ENCODE results near the gene PLOD1. TPM values are rescaled to one million over a fixed set of nuclear protein-coding genes. Genes with fewer than 3 reads are reported as not detected.

The PLOD1 gene
- total and polyA plus RNA-seq, 4 donors = 48.0 to 82.9 (median 63.9) TPM

- H3K4me3 ChIP-seq (ENCODE audit: low read depth in 1 of 3, low read length in 3 of 3) = no peak overlapping the region
- no peak overlapping the region for H3K9ac ChIP-seq (ENCODE audit: low read depth in 1 of 2, low read length in 2 of 2)
- peaks cover 0 to 40% (median 23%) of the 10 kb centered on the region in 4 donors for H3K4me1 ChIP-seq (ENCODE audit: control insufficient read depth in 4 of 4, insufficient read depth in 4 of 4, low read length in 3 of 4)
- H3K9me3 ChIP-seq (ENCODE audit: control insufficient read depth in 4 of 4, low read length in 3 of 4) = no peaks in the 10 kb centered on the region
- WGBS = 3% methylated on average over 5 of the region's 5 CpGs
- H3K36me3 ChIP-seq (ENCODE audit: control insufficient read depth in 4 of 4, insufficient read depth in 3 of 4, low read depth in 1 of 4, low read length in 3 of 4) = no peaks in the 10 kb centered on the region
- peak; percentile 57 for DNase-seq (ENCODE audit: low spot score)
- TF ChIP-seq JUND (IDR thresholded peaks at IDR 0.05) (no peak), RXRA (IDR thresholded peaks at IDR 0.05) (peak in 1 of 2 donors; percentile 65), HNF4A (conservative IDR thresholded peaks at IDR 0.05) (peak; percentile 37 to 62), CTCF (IDR thresholded peaks at IDR 0.05; ENCODE audit: low read depth, low read length, missing input control) (no peak), GABPA (IDR thresholded peaks at IDR 0.05 in 1 of 2, conservative IDR thresholded peaks at IDR 0.05 in 1 of 2) (no peak), MAX (IDR thresholded peaks at IDR 0.05) (peak; percentile 99), SP1 (IDR thresholded peaks at IDR 0.05) (peak; percentile 27)
- H3K27ac ChIP-seq (ENCODE audit: low read depth in 1 of 2, low read length in 2 of 2) = peak overlapping the region; percentile 36 to 69
- H3K27me3 ChIP-seq (ENCODE audit: control insufficient read depth in 4 of 4, insufficient read depth in 4 of 4, low read length in 3 of 4) = no peaks in the 10 kb centered on the region
These were observed 4.7 kb upstream of the PLOD1 start for GRCh38 chr1:11929849-11930248.

- H3K9ac ChIP-seq (ENCODE audit: low read depth in 1 of 2, low read length in 2 of 2) = no peak overlapping the region
- H3K4me3 ChIP-seq (ENCODE audit: low read depth in 1 of 3, low read length in 3 of 3) = no peak overlapping the region
- H3K36me3 ChIP-seq (ENCODE audit: control insufficient read depth in 4 of 4, insufficient read depth in 3 of 4, low read depth in 1 of 4, low read length in 3 of 4) = no peaks in the 10 kb centered on the region
- TF ChIP-seq GABPA (IDR thresholded peaks at IDR 0.05 in 1 of 2, conservative IDR thresholded peaks at IDR 0.05 in 1 of 2) (peak in 1 of 2 donors; percentile 38), REST (IDR thresholded peaks at IDR 0.05) (no peak), ZBTB33 (IDR thresholded peaks at IDR 0.05) (no peak)
- peaks cover 3 to 37% (median 22%) of the 10 kb centered on the region in 4 donors for H3K4me1 ChIP-seq (ENCODE audit: control insufficient read depth in 4 of 4, insufficient read depth in 4 of 4, low read length in 3 of 4)
- 39% methylated on average over 7 of the region's 7 CpGs for WGBS
- no peaks in the 10 kb centered on the region for H3K9me3 ChIP-seq (ENCODE audit: control insufficient read depth in 4 of 4, low read length in 3 of 4)
- peak overlapping the region; percentile 5 to 55 for H3K27ac ChIP-seq (ENCODE audit: low read depth in 1 of 2, low read length in 2 of 2)
- no peaks in the 10 kb centered on the region for H3K27me3 ChIP-seq (ENCODE audit: control insufficient read depth in 4 of 4, insufficient read depth in 4 of 4, low read length in 3 of 4)
- no peak for DNase-seq (ENCODE audit: low spot score)
These were observed 3.7 kb upstream of the PLOD1 start for GRCh38 chr1:11930571-11931445.
